T-helper 22 cell (primary cell): ENCODE results near the gene ZSWIM3.
"Not testable (repeated sequence)": the region's sequence is repeated elsewhere in the genome, so short reads cannot be mapped to it uniquely, and the experiment has no call there.

Source experiments
- DNase-seq: peaks from one replicate; pipeline ENCODE4 v3.0.0-alpha.2; 2020; ENCODE audit warnings: low read depth

ZSWIM3 gene

GRCh38 chr20:45890985-45891983 lies 33.9 kb downstream of the ZSWIM3 start, which contains the start of the genes CTSA and NEURL2:
TSS of gene CTSA (plus strand) at chr20:45891335. CDS start at chr20:45891569, 234 bp downstream.
TSS of gene NEURL2 (minus strand) at chr20:45891208. CDS start at chr20:45890991, 217 bp downstream.
- peak; percentile 79 for DNase-seq

GRCh38 chr20:45892049-45892825 lies 34.8 kb downstream of the ZSWIM3 start:
- DNase-seq = no peak

- no peak for DNase-seq
Observed at GRCh38 chr20:45892828-45893500, 35.5 kb downstream of the ZSWIM3 start.

GRCh38 chr20:45893831-45894230 lies 36.4 kb downstream of the ZSWIM3 start:
- DNase-seq = no peak

GRCh38 chr20:45894797-45895196 lies 37.4 kb downstream of the ZSWIM3 start:
- no peak for DNase-seq

- no peak for DNase-seq
Observed at GRCh38 chr20:45896641-45897161, 39.3 kb downstream of the ZSWIM3 start.

- DNase-seq = no peak
Observed at GRCh38 chr20:45897289-45897688, 39.9 kb downstream of the ZSWIM3 start.

- DNase-seq = no peak
Observed at GRCh38 chr20:45897692-45898091, 40.3 kb downstream of the ZSWIM3 start.

- no peak for DNase-seq
Observed at GRCh38 chr20:45898285-45898684, 40.9 kb downstream of the ZSWIM3 start.

- DNase-seq = no peak
Observed at GRCh38 chr20:45899046-45899835, 41.8 kb downstream of the ZSWIM3 start.

- not testable (repeated sequence) for DNase-seq
Observed at GRCh38 chr20:45901332-45901731, 43.9 kb downstream of the ZSWIM3 start.

GRCh38 chr20:45902199-45902701 lies 44.8 kb downstream of the ZSWIM3 start:
- no peak for DNase-seq

- DNase-seq = no peak
Observed at GRCh38 chr20:45904583-45905504, 47.4 kb downstream of the ZSWIM3 start.

GRCh38 chr20:45905505-45906079 lies 48.2 kb downstream of the ZSWIM3 start:
- no peak for DNase-seq

- DNase-seq = no peak
Observed at GRCh38 chr20:45907219-45907948, 50.0 kb downstream of the ZSWIM3 start.

GRCh38 chr20:45908084-45908483 lies 50.7 kb downstream of the ZSWIM3 start:
- DNase-seq = no peak

- DNase-seq = no peak
Observed at GRCh38 chr20:45909336-45909808, 52.0 kb downstream of the ZSWIM3 start.
